KMS-11 (cell line): ENCODE results near the gene HIGD1A.
"Not testable (repeated sequence)": the region's sequence is repeated elsewhere in the genome, so short reads cannot be mapped to it uniquely, and the experiment has no call there.

Source experiments
- H2AFZ ChIP-seq: fragments of 200-600 bp; sonication (generic); 2 replicates; pipeline ENCODE4 v1.6.1; 2016; ENCODE audit warnings: antibody characterized with exemption, mixed run types, low read depth
- H3K27ac ChIP-seq: fragments of 200-600 bp; sonication (generic); 2 replicates; pipeline ENCODE4 v1.6.1; 2016; ENCODE audit warnings: mild to moderate bottlenecking, mixed run types
- H3K27me3 ChIP-seq: fragments of 200-600 bp; sonication (generic); 2 replicates; pipeline ENCODE4 v1.6.1; 2017; ENCODE audit warnings: mild to moderate bottlenecking, low read depth, mixed run types, moderate library complexity; ENCODE audit not compliant: insufficient read depth
- H3K36me3 ChIP-seq: fragments of 200-600 bp; sonication (generic); 2 replicates; pipeline ENCODE4 v1.6.1; 2017; ENCODE audit warnings: mild to moderate bottlenecking, mixed run types; ENCODE audit not compliant: insufficient read depth
- H3K4me1 ChIP-seq: fragments of 200-600 bp; sonication (generic); 2 replicates; pipeline ENCODE4 v1.6.1; 2016; ENCODE audit warnings: mild to moderate bottlenecking, low read depth, mixed run types; ENCODE audit not compliant: poor library complexity, severe bottlenecking
- H3K4me2 ChIP-seq: fragments of 200-600 bp; sonication (generic); 2 replicates; pipeline ENCODE4 v1.7.0; 2016; ENCODE audit warnings: mild to moderate bottlenecking, mixed run types
- H3K4me3 ChIP-seq: fragments of 200-600 bp; sonication (generic); IDR thresholded peaks from 2 replicates; pipeline ENCODE4 v1.6.1; 2017; ENCODE audit warnings: low read depth, low read length, mixed read lengths; ENCODE audit not compliant: insufficient read depth
- H3K79me2 ChIP-seq: fragments of 200-600 bp; sonication (generic); 2 replicates; pipeline ENCODE4 v1.6.1; 2016; ENCODE audit warnings: low read depth, mixed run types; ENCODE audit not compliant: insufficient read depth
- H3K9ac ChIP-seq: fragments of 200-600 bp; sonication (generic); 2 replicates; pipeline ENCODE4 v1.6.1; 2016; ENCODE audit warnings: mild to moderate bottlenecking, mixed run types
- H4K20me1 ChIP-seq: fragments of 200-600 bp; sonication (generic); 2 replicates; pipeline ENCODE4 v1.6.1; 2016; ENCODE audit warnings: mild to moderate bottlenecking, mixed run types; ENCODE audit not compliant: insufficient read depth
- TF ChIP-seq, protein P1 (sequence below): fragments of 200-600 bp; sonication (generic); conservative IDR thresholded peaks from 2 replicates; pipeline ENCODE4 v1.6.1; 2017; ENCODE audit warnings: low read depth, mild to moderate bottlenecking, antibody characterized with exemption, low read length, moderate library complexity, mixed read lengths

The HIGD1A gene

DNA sequence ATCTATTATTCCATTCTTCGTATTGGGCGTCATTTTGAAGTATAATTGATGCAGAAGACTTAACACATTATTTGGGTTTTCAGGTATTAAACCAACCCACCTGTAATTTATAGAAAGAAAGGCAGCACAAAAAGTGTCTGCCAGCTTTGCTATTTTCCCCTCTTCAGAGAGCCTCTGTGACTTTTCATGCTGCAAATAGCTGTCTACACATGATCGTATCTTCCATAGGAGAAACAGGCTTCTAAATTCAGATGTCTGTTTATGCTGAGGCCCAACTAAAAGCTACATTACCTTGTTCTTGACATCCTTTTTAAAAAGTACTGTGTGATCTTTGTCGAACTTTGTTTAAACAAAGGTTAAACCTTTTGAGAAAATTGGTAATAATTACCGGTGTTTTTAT, 10.0 kb upstream of the HIGD1A start:
- Histone ChIP-seq H2AFZ (no peak overlapping the region), H3K9ac (no peak overlapping the region), H3K79me2 (no peaks in the 10 kb centered on the region), H3K4me2 (no peak overlapping the region), H3K4me1 (no peaks in the 10 kb centered on the region), H3K27me3 (no peaks in the 10 kb centered on the region), H3K4me3 (no peak overlapping the region), H3K36me3 (no peaks in the 10 kb centered on the region), H4K20me1 (no peaks in the 10 kb centered on the region), H3K27ac (no peak overlapping the region)
- TF ChIP-seq, protein P1, sequence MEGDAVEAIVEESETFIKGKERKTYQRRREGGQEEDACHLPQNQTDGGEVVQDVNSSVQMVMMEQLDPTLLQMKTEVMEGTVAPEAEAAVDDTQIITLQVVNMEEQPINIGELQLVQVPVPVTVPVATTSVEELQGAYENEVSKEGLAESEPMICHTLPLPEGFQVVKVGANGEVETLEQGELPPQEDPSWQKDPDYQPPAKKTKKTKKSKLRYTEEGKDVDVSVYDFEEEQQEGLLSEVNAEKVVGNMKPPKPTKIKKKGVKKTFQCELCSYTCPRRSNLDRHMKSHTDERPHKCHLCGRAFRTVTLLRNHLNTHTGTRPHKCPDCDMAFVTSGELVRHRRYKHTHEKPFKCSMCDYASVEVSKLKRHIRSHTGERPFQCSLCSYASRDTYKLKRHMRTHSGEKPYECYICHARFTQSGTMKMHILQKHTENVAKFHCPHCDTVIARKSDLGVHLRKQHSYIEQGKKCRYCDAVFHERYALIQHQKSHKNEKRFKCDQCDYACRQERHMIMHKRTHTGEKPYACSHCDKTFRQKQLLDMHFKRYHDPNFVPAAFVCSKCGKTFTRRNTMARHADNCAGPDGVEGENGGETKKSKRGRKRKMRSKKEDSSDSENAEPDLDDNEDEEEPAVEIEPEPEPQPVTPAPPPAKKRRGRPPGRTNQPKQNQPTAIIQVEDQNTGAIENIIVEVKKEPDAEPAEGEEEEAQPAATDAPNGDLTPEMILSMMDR: no peak

DNA sequence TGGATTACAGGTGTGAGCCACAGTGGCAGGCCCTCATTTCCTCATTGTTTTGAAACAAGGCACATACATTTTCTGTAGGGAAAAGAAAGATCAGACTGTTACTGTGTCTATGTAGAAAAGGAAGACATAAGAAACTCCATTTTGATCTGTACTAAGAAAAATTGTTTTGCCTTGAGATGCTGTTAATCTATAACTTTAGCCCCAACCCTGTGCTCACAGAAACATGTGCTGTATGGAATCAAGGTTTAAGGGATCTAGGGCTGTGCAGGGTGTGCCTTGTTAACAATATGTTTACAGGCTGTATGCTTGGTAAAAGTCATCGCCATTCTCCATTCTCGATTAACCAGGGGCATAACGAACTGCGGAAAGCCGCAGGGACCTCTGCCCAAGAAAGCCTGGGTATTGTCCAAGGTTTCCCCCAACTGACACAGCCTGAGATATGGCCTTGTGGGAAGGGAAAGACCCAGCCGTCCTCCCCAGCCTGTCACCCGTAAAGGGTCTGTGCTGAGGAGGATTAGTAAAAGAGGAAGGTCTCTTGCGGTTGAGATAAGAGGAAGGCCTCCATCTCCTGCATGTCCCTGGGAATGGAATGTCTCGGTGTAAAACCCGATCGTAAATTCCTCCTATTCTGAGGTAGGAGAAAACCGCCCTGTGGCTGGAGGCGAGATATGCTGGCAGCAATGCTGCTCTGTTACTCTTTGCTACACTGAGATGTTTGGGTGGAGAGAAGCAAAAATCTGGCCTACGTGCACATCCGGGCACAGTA, 7.0 kb upstream of the HIGD1A start:
- H3K27ac ChIP-seq, H3K27me3 ChIP-seq, H3K4me2 ChIP-seq, H3K4me3 ChIP-seq, H3K9ac ChIP-seq, H2AFZ ChIP-seq, H4K20me1 ChIP-seq, H3K36me3 ChIP-seq, H3K79me2 ChIP-seq, H3K4me1 ChIP-seq: not testable (repeated sequence)

DNA sequence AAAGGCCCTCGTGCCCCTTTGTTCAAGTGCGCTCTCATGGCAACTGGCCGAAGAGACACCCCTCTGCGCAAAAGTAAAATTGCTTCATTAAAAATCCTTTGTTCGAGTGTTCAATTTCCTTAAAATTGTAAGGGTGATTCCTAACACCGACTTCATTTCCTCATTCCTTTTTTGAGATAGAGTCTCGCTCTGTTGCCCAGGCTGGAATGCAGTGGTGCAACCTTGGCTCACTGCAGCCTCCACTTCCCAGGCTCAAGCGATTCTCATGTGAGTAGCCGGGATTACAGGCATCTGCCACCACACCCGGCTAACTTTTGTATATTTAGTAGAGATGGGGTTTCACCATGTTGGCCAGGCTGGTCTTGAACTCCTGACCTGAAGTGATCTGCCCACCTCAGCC, 6.4 kb upstream of the HIGD1A start:
- not testable (repeated sequence) for H2AFZ ChIP-seq, H3K9ac ChIP-seq, H4K20me1 ChIP-seq, H3K27me3 ChIP-seq, H3K4me2 ChIP-seq, H3K27ac ChIP-seq, H3K36me3 ChIP-seq, H3K79me2 ChIP-seq, H3K4me3 ChIP-seq, H3K4me1 ChIP-seq

DNA sequence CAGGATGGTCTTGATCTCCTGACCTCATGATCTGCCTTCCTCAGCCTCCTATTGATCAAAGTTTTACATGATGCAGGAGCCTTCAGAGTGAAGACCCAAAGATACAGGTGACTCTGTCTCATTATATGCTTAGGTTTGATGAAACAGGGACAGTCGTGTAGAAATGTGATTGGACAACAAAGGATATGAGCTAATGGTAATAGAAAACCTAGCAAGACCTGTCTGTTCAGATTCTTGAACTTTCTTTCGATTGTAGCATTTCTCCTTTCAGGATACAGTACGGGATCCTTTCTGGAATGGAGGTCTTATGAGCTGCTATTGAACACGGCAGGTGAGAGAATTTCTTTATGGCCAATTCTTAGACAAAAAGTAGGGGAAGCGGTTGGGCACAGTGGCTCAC, 4.9 kb upstream of the HIGD1A start, which contains the start of gene ACKR2:
Gene ACKR2, plus strand, starts transcription at position 244 of the 400 bp plus-strand sequence. CDS start 55,058 bp downstream, outside the sequence.
- Histone ChIP-seq H2AFZ (no peak within 1 kb of the TSS), H3K36me3 (no peaks in the 10 kb centered on the region), H3K27me3 (no peaks in the 10 kb centered on the region), H4K20me1 (no peaks in the 10 kb centered on the region), H3K4me3 (no peak within 1 kb of the TSS), H3K79me2 (no peaks in the 10 kb centered on the region), H3K4me1 (no peaks in the 10 kb centered on the region), H3K4me2 (no peak within 1 kb of the TSS), H3K27ac (no peak within 1 kb of the TSS), H3K9ac (no peak within 1 kb of the TSS)
- TF ChIP-seq, protein P1: no peak

DNA sequence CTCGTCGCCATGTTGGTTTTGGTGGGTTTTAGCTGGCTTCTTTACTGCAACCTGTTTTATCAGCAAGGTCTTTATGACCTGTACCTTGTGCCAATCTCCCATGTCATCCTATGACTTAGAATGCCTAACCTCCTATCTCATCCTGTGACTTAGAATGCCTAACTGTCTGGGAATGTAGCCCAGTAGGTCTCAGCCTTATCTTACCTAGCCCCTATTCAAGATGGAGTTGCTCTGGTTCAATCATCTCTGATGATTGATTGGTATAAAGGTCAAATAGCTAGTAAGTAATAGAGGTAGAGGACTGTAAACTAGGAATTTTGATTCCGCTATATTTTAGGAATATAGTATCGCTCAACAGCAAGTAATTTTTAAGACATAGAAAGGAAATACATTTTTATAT, 3.6 kb upstream of the HIGD1A start:
- H3K9ac ChIP-seq: no peak overlapping the region

More for the DNA sequence above, 3.6 kb upstream of the HIGD1A start:
- TF ChIP-seq, protein P1: no peak
- Histone ChIP-seq H2AFZ (no peak overlapping the region), H3K79me2 (no peaks in the 10 kb centered on the region; the same call in 1 of the 2 replicates), H3K27ac (no peak overlapping the region), H3K4me2 (no peak overlapping the region), H3K27me3 (no peaks in the 10 kb centered on the region), H3K4me1 (no peaks in the 10 kb centered on the region), H3K36me3 (no peaks in the 10 kb centered on the region), H3K4me3 (no peak overlapping the region), H4K20me1 (no peaks in the 10 kb centered on the region)
